C1 segment of cervical spinal cord (tissue), 14 donors: ENCODE results near the gene LRMDA.

Source experiments
- DNase-seq, 14 donors: peaks; one replicate each; lab custom pipeline; 2025; lab: John Stamatoyannopoulos, UW

The LRMDA gene

GRCh38 chr10:75418712-75419111, 12.7 kb upstream of the LRMDA start:
- no peak for DNase-seq

DNA sequence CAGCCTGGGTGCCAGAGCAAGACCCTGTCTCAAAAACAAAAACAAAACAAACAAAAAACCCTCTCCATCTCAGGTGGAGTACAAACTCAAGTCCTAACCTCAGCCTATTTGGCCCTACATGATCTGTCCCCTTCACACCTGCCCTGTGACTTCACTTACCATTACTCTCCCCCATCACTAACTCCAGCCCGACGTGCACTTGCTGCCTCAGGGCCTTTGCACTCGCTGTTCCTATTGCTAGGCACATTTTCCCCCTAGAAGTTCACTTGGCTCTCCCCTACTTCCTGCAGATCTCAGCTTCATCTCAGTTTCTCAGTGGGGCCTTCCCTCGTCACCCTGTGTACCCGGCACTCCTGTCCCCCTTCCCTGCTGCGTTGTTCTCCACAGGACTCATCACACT, 8.5 kb upstream of the LRMDA start:
- DNase-seq = no peak

- no peak for DNase-seq
Measured at GRCh38 chr10:75424571-75424970, 6.9 kb upstream of the LRMDA start.

DNA sequence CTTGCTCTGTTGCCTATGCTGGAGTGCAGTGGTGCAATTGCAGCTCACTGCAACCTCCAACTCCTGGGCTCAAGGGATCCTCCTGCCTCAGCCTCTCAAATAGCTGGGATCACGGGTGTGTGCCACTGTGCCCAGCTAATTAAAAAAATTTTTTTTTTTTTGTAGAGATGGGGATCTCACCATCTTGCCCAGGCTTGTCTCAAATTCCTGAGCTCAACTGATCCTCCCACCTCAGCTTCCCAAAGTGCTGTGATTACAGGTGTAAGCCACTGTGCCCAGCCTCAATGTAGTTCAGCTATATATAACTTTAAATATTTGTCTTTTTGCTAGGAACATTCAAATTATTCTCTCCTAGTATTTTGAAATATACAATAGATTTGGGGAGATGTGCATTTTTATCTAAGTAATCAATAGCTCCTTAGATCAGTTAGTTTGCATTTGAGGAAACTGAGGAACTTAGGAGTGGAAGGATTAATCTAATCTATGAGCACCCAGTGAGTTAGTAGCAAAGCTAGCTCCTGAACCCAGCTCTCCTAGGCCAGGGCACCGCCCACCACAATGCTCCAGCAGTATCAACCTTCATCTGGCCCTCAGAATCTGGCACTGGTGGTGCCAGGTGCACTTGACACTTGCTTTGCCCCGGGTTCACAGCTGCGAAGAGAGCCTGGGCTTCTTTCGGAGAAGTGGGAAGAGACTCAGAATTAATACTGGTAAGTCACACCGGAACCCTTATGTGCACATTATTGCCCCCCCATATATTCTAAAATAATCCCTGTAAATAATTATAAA, 5.9 kb upstream of the LRMDA start:
- no peak for DNase-seq

DNA sequence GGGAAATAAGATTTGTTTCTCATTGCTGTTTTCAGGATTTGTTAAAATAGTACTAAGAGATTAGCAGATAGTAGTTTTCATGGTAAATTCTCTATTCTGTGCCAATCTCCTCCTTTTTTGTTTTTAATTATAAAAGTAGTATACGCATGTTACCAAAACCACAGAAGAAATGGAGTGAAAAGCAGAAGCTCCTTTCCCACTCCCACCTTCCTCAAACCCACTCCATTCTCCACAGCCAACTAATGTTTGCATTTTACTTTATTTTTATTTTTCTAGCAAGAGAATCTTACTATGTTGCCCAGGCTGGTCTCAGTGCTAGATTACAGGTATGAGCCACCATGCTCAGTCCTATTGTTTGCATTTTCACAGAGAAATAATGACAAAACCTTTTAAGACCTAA, 4.5 kb upstream of the LRMDA start:
- no peak for DNase-seq

DNA sequence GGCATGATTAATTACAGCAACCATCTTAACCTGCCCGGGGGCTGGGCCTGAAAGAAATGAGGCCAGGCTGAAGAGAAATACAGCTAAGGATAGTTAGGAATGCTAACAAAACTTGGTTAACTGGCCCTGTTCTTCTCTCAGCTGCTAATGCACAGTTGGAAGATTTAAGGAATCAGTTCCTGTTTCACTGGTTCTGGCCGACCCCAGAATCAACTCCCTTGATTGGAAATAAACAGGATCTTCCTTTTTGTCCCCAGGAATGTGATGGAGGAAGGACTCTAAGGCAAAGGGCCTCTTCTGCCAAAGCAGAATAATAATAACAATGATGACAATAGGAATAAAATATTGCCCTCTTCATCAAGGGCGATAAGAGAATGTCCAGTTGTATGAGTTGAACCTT, 3.5 kb upstream of the LRMDA start:
- no peak for DNase-seq

DNA sequence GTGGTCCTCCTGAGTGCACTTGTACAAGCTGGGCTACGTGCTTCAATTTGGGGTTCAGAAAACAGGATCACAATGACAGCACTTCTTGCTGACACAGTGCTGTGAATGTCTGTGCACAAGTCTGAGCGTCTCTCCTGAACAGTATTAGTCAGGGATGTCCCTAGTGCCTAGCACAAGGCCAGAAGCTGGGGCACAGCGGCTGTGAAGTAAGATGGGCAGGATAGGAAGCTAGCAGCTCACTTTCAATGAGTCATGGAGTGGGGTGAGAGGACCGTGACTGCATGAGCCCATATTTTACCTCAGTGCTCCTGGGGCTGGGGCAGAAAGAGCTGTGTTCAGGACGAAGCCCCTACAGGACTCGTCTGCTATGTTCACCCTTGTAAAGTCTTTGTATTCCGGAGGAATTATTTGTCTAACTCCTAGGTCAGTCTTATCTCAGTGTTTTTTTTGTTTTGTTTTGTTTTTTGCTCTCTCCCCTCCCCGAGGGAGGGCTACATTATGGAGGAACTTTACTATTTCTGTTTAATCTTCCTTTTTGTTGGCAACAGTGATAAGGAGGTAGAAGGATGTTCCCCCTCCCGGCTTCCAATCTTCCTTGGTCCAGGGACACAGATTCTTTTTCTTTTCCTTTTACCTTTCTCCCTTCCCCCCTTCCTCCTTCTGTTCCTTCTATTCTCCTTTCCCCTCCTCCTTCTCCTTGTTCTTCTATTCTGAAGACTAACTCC, 2.8 kb upstream of the LRMDA start:
- DNase-seq = no peak

DNA sequence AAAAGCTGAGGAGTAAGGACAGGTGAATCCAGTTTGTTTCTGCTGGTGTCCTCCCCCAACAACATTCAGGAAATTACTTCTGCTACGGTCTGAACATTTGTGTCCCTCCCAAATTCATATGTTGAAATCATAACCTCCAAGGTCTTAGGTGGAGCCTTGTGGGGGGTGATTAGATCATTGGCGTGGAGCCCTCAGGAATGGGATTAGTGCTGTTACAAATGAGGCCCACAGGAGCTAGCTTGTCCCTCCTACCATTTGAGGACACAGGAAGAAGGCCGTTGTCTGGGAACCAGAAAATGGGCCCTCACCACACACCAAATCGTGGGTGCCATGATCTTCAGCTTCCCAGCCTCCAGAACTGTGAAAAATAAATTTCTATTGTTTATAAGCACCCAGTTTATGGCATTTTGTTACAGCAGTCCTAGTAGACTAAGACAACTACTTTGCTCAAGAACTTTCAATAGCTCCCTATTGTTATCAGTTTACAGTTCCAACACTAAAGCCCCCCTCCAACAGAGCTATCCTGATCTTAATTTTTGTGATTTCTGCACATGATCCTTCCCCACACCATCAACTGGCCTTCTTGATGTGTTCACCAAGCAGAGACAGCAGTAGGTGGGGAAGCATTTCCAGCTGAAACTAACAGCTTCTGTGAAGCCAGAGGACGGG, 2.1 kb upstream of the LRMDA start:
- no peak for DNase-seq

DNA sequence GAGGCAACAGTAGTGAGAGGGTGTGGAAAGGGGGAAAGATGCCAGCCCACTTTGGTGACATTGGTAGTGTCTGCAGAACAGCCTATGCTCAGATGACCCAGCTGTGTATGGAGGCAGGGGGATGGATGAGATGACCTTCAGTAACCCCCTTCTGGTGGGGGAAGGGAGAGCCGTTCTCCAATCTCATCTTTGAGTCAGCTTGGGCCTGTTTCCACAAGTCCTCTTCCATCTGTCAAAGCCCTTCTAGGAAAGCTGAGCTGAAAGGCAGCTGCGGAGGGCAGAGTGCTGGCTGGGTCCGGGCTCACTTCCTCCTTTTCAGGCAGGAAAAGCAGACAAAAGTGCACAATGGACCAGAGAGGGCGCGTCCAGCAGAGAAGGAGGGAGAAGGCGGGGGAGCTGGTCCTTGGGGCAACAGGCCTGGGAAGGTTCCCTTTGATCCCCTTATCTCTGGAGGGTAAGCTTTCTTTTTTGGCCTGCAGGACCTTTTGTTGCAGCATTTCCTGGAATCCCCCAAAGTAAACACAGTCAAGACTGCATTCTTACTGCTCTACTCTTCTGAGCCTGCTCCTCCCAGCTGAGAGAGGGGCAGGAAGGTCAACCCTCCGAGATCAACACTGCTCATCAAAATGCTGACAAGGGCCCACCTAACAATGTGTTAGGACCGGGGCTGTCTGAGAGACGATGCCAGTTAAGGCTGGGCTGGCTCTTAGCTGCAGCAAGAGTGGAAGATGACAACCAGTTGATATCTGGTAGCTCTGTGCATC, 1.2 kb upstream of the LRMDA start:
- peak in 5 of 14 donors; percentile 14 to 40 (median 24) for DNase-seq

GRCh38 chr10:75432176-75432575, 752 bp downstream of the LRMDA start:
- DNase-seq = peak in 1 of 14 donors; percentile 4

DNA sequence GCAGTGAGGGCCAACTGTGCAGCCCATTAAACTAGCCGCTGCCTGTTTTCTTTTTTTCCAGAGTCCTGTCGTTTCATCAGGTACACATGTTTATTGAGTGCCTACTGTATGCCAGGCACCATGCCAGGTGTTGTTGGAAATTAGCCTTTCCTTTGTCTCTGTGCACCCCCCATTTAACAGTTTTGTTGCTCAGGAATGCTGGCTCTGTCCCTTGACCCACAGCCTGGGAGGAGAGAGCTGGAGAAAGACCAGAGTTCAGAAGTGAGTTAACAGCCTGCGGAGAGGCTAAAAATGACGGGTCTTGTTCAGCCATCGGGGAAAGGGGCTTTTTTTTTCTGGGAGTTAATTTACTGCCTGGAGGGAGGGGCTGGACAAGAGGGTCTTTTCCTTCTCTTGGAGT, 1.3 kb downstream of the LRMDA start:
- DNase-seq = no peak

GRCh38 chr10:75433216-75433615, 1.8 kb downstream of the LRMDA start:
- DNase-seq = no peak

DNA sequence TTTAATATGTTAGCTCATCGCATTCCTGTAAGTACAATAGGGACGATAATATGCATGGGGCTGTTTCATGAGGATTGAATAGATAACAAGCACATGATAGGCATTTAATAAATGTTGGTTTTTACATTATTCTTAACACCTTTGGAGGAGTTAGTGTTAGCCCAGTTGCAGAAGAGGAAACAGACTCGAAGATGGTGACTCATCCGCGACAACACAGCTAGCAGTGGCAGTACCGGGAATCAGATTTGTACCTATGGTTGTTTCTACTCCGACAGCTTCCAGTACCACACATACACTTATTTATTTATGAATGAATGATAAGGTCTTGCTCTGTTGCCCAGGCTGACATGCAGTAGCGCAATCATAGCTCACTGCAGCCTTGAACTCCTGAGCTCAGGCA, 2.9 kb downstream of the LRMDA start:
- no peak for DNase-seq

DNA sequence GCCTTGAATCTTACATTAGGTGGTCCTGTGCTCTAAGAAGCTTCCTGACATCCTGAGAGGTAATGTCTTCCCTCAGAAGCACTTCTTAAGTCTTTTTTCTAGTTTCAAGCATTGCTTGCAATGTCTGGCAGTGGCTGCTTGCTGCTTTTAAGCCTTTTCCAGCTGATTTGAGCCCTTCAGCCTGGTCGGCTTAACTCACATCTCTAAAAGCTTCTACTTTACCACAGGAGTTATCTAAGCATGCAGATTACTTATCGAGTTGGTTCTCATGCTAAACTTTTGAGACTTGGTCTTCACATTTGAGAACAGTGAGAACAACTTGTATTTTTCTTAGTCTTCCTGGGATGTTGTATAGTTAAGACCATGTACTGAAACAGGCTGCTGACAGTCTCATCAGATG, 3.9 kb downstream of the LRMDA start:
- DNase-seq = no peak

- no peak for DNase-seq
Measured at GRCh38 chr10:75436896-75437295, 5.5 kb downstream of the LRMDA start.

DNA sequence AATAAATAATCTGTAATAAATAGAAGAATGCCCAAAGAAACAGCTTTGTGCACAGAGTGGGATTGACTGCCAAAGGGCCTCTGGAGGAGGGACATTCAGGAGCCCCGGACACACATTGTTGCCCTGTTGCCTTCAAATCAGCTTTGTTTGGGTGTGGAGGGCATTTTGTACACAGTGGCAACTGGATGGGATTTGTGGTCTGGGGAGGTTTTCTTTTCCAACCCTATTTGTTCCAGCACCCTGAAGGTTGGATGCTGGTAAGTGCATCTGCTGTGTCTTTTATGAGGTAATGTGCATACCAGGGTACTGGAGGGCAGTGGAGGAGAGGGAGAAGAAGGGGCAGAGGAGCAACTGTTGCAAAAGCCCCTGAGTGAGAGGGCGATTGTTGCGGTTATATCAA, 6.3 kb downstream of the LRMDA start:
- DNase-seq = no peak

- DNase-seq = no peak
Measured at GRCh38 chr10:75438275-75438674, 6.9 kb downstream of the LRMDA start.

DNA sequence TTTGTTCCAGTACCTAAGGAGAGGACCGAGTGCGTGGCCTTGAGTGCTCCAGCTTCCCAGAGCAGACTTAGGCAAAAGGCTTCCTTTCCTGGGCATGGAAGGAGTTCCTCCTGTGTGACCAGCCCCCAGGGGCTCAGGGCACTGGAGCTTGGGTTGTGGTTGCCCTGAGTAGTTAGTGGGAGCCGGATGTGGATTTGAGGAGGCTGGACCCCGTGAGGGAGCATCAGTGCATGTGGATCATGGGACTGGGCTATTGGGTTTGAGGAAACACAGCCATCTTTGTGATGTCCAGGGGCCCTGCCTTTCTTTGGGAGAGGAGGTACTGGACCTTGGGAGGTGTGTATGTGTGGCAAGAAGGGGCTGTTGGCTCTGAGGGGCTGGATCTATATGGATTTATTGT, 8.4 kb downstream of the LRMDA start:
- no peak for DNase-seq

DNA sequence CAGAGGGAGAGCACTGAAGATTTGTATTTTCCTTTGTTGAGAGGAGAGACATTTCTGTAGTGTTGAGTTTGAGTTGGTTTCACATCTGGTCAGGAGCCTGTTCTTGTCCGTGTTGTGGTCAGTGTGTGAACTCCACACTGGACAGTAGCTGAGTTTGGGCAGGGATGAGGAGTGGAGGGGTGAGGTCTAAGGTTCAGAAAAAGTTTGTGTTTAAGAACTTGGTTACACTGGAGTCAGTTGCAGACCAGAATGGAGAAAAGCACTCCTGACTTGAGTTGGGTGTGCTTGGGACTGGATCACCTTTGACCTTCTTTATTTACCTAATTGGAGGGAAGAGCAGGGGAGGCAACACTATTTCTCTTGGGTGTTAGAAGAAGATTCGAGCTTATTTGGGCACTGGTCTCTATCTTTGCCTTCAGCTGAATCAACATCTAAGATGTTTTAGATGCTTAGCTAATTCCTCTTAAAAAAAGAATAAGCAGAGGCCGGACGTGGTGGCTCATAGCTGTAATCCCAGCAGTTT, 8.9 kb downstream of the LRMDA start:
- DNase-seq = no peak

- DNase-seq = no peak
Measured at GRCh38 chr10:75441196-75441595, 9.8 kb downstream of the LRMDA start.

DNA sequence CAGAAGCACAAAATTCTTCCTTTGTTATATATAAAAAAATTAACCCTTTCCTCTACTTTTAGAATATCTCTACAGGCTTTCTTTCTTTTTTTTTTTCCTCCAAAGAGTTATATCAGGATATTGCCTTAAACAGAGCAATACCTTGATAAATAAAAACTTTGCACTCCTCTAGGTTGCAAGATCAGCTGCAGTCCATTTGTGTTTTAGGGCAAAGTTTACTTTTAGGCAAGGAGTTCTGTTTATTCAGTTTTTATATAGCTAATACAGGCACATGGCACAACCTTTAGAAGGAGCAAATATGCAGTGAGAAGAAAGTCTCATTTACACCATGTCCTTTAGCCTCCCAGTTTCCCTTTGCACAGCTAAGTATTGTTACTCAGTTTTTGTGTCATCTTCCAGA, 10.3 kb downstream of the LRMDA start:
- DNase-seq = no peak

DNA sequence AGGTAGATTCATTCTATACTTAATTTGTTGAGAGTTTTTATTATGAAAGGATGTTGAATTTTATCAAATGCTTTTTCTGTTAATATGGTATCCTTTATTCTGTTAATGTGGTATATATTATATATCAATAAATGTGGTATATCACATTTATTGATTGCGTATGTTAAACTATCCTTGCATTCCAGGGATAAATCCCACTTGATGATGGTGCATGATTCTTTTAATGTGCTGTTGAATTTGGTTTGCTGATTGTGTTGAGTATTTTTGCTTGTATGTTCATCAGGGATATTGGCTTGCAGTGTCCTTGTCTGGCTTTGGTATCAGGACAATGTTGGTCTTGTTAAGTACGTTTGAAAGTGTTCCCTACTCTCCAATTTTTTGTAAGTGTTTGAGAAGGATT, 11.9 kb downstream of the LRMDA start:
- no peak for DNase-seq
